BE2C (cell line): ENCODE data around the gene PNPLA1.

Experiments
- DNase-seq: peaks from one replicate; pipeline ENCODE4 v3.0.0-alpha.2; 2020
- H3K27me3 ChIP-seq: fragments of 250-450 bp; sonication (Bioruptor Pico); 2 replicates; pipeline ENCODE4 v1.5.1; 2020; ENCODE audit warnings: mild to moderate bottlenecking
- H3K36me3 ChIP-seq: fragments of 250-450 bp; sonication (Bioruptor Pico); 2 replicates; pipeline ENCODE4 v1.5.1; 2020; ENCODE audit warnings: mild to moderate bottlenecking
- H3K4me1 ChIP-seq: fragments of 250-450 bp; sonication (Bioruptor Pico); 2 replicates; pipeline ENCODE4 v1.5.1; 2020
- H3K4me3 ChIP-seq: 2 replicates; pipeline ENCODE4 v1.5.1; 2011; ENCODE audit warnings: low read depth, low read length
- H3K9me3 ChIP-seq: fragments of 250-450 bp; sonication (Bioruptor Pico); 2 replicates; pipeline ENCODE4 v1.5.1; 2020
- CTCF ChIP-seq: IDR thresholded peaks from 2 replicates; pipeline ENCODE4 v1.5.1; 2012; ENCODE audit warnings: mild to moderate bottlenecking, low read depth, low read length

The PNPLA1 gene

DNA sequence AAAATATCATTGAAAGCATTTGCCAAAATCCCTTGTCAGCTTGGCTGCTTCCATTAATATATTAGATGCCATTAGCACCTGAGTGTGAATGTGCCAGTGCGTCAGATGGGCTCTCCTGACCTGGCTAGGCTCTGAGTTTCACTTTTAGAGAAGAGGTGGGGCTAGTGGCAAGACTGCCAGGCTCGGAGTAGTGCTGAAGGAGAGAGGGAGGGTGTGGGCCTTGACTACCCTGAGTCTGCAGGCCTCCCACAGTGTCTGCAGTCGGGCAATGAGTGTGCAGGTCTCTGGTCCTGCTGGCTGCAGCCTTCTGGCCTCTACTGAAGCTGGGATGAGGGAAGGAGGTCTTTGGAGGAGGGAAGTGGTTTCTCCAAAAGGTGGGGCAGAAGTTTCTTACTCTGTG, 34.6 kb upstream of the PNPLA1 start:
- Histone ChIP-seq H3K27me3 (no peaks in the 10 kb centered on the region), H3K4me3 (no peak overlapping the region), H3K36me3 (peaks cover 3% of the 10 kb centered on the region), H3K9me3 (no peaks in the 10 kb centered on the region), H3K4me1 (no peaks in the 10 kb centered on the region)
- no peak for TF ChIP-seq CTCF
- no peak for DNase-seq

GRCh38 chr6:36235862-36236261, 34.0 kb upstream of the PNPLA1 start:
- no peaks in the 10 kb centered on the region for H3K27me3 ChIP-seq
- peaks cover 3% of the 10 kb centered on the region for H3K36me3 ChIP-seq
- no peaks in the 10 kb centered on the region for H3K9me3 ChIP-seq
- H3K4me3 ChIP-seq, result no peak overlapping the region
- TF ChIP-seq CTCF, result no peak
- DNase-seq, result no peak
- no peaks in the 10 kb centered on the region for H3K4me1 ChIP-seq

- no peaks in the 10 kb centered on the region for H3K27me3 ChIP-seq
- H3K4me3 ChIP-seq, result no peak overlapping the region
- DNase-seq, result no peak
- H3K4me1 ChIP-seq, result no peaks in the 10 kb centered on the region; the same call in 1 of the 2 replicates
- TF ChIP-seq CTCF, result no peak
- no peaks in the 10 kb centered on the region for H3K9me3 ChIP-seq
- no peaks in the 10 kb centered on the region for H3K36me3 ChIP-seq
These were observed 30.1 kb upstream of the PNPLA1 start for GRCh38 chr6:36239774-36240173.

DNA sequence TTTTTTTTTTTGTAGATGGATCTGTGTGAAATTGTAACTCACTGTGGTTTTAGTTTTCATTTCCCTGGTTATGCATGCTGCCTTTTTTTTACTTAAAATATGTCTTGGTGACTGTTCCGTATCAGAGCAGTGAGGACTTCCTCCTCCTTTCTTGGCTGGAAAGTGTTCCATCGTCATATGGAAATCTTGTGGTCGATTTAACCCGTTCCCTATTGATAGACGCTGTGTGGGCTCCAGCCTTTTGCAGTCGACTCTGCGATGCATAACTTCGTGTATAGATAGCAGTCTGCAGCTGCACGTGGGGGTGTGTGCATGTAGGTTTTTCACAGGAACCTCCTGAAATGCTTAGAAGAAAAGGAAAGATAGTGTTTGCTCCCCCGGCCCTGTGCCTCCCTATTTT, 28.1 kb upstream of the PNPLA1 start:
- Histone ChIP-seq H3K27me3 (no peaks in the 10 kb centered on the region), H3K9me3 (no peaks in the 10 kb centered on the region), H3K4me1 (peaks cover 7% of the 10 kb centered on the region), H3K36me3 (no peaks in the 10 kb centered on the region), H3K4me3 (no peak overlapping the region)
- no peak for DNase-seq
- no peak for TF ChIP-seq CTCF

DNA sequence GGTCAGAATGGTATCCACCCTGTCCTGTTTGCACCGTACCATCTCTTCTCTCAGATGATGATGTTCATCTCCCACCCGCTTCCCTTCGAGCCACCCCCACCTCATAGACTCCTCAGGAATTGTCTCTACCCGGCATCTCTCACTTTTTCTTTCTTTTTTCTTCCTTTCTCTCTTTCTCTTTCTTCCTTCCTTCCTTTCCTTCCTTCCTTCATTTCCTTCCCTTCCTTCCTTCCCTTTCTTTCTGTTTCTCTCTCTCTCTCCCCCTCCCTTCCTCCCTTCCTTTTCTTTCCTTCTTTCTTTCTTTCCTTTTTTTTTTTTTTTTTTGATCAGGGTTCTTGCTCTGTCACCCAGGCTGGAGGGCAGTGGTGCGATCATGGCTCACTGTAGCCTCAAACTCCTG, 27.7 kb upstream of the PNPLA1 start:
- H3K9me3 ChIP-seq, result no peaks in the 10 kb centered on the region
- DNase-seq, result no peak
- H3K4me1 ChIP-seq, result peaks cover 7% of the 10 kb centered on the region
- H3K36me3 ChIP-seq, result no peaks in the 10 kb centered on the region
- no peaks in the 10 kb centered on the region for H3K27me3 ChIP-seq
- TF ChIP-seq CTCF, result no peak
- no peak overlapping the region for H3K4me3 ChIP-seq

GRCh38 chr6:36242626-36243025, 27.2 kb upstream of the PNPLA1 start:
- Histone ChIP-seq H3K36me3 (no peaks in the 10 kb centered on the region), H3K4me3 (no peak overlapping the region), H3K27me3 (no peaks in the 10 kb centered on the region), H3K4me1 (peaks cover 7% of the 10 kb centered on the region), H3K9me3 (no peaks in the 10 kb centered on the region)
- TF ChIP-seq CTCF, result no peak
- no peak for DNase-seq
